GM21360 (cell line): ENCODE measurements around the gene PARD3B.

Experiments
- ATAC-seq: cut with Tn5 transposase; IDR thresholded peaks from one replicate; pipeline ENCODE4 v1.9.1; 2021; ENCODE audit warnings: mild to moderate bottlenecking, moderate library complexity; ENCODE audit not compliant: unreplicated experiment

PARD3B gene

GRCh38 chr2:204687776-204688175 is 142.5 kb downstream of the PARD3B start:
- no peak for ATAC-seq

- ATAC-seq, result no peak
Observed at GRCh38 chr2:204691911-204692510, 146.7 kb downstream of the PARD3B start.

- ATAC-seq, result no peak
Observed at GRCh38 chr2:204692790-204693189, 147.5 kb downstream of the PARD3B start.

- no peak for ATAC-seq
Observed at GRCh38 chr2:204693262-204693661, 148.0 kb downstream of the PARD3B start.

- no peak for ATAC-seq
Observed at GRCh38 chr2:204695506-204695905, 150.2 kb downstream of the PARD3B start.

GRCh38 chr2:204696124-204696523 is 150.8 kb downstream of the PARD3B start:
- no peak for ATAC-seq

- ATAC-seq, result no peak
Observed at GRCh38 chr2:204705243-204705932, 160.1 kb downstream of the PARD3B start.

- no peak for ATAC-seq
Observed at GRCh38 chr2:204706939-204707338, 161.7 kb downstream of the PARD3B start.

GRCh38 chr2:204713211-204713610 is 167.9 kb downstream of the PARD3B start:
- no peak for ATAC-seq

GRCh38 chr2:204715361-204715760 is 170.1 kb downstream of the PARD3B start:
- ATAC-seq, result no peak

- ATAC-seq, result no peak
Observed at GRCh38 chr2:204717591-204717990, 172.3 kb downstream of the PARD3B start.

- ATAC-seq, result no peak
Observed at GRCh38 chr2:204718607-204719006, 173.3 kb downstream of the PARD3B start.

GRCh38 chr2:204720874-204721273 is 175.6 kb downstream of the PARD3B start:
- ATAC-seq, result no peak

- no peak for ATAC-seq
Observed at GRCh38 chr2:204722207-204722606, 176.9 kb downstream of the PARD3B start.

- ATAC-seq, result no peak
Observed at GRCh38 chr2:204722691-204723090, 177.4 kb downstream of the PARD3B start.

GRCh38 chr2:204725693-204726360 is 180.6 kb downstream of the PARD3B start:
- ATAC-seq, result no peak

- no peak for ATAC-seq
Observed at GRCh38 chr2:204726831-204727230, 181.6 kb downstream of the PARD3B start.

- no peak for ATAC-seq
Observed at GRCh38 chr2:204727368-204727767, 182.1 kb downstream of the PARD3B start.

- no peak for ATAC-seq
Observed at GRCh38 chr2:204730603-204731002, 185.3 kb downstream of the PARD3B start.

GRCh38 chr2:204732019-204732418 is 186.7 kb downstream of the PARD3B start:
- ATAC-seq, result no peak

- ATAC-seq, result no peak
Observed at GRCh38 chr2:204737296-204737695, 192.0 kb downstream of the PARD3B start.

GRCh38 chr2:204738721-204739120 is 193.4 kb downstream of the PARD3B start:
- ATAC-seq, result no peak
